Thoracic aorta (tissue), 2 donors: ENCODE data around the gene FAM78A. TPM values are rescaled to one million over a fixed set of nuclear protein-coding genes. Genes with fewer than 3 reads are reported as not detected.
"Not testable (repeated sequence)": the region's sequence is repeated elsewhere in the genome, so short reads cannot be mapped to it uniquely, and the experiment has no call there.

Experiments
- ATAC-seq: fragments of 150-250 bp; one replicate; pipeline ENCODE4 v1.8.0; 2017; ENCODE audit warnings: low read depth; ENCODE audit not compliant: insufficient number of reproducible peaks, low FRiP score
- DNase-seq: peaks from one replicate; pipeline ENCODE4 v3.0.0-alpha.2; 2020; ENCODE audit warnings: low spot score
- H3K27ac ChIP-seq, 2 donors: fragments of 200-600 bp; sonication (generic); 1 replicate in 1 of 2; 2 replicates in 1 of 2; pipeline ENCODE4 v1.5.1; 2016; ENCODE audit warnings: mild to moderate bottlenecking in 2 of 2, moderate library complexity in 2 of 2
- H3K27me3 ChIP-seq: fragments of 200-600 bp; sonication (generic); replicated peaks from 2 replicates; pipeline ENCODE4 v1.6.0; 2016; ENCODE audit warnings: mild to moderate bottlenecking; ENCODE audit not compliant: insufficient read depth
- H3K36me3 ChIP-seq: fragments of 200-600 bp; sonication (generic); one replicate; pipeline ENCODE4 v1.5.1; 2016
- H3K4me1 ChIP-seq, 2 donors: fragments of 200-600 bp; sonication (generic); 1 replicate in 1 of 2; 2 replicates in 1 of 2; pipeline versions ENCODE4 v1.5.1 to v1.6.0; 2016; ENCODE audit warnings: low read depth in 2 of 2, mild to moderate bottlenecking in 1 of 2; ENCODE audit not compliant: control insufficient read depth in 1 of 2
- H3K4me3 ChIP-seq: fragments of 200-600 bp; sonication (generic); 2 replicates; pipeline ENCODE4 v1.5.1; 2016; ENCODE audit warnings: mild to moderate bottlenecking
- H3K9me3 ChIP-seq: fragments of 200-600 bp; sonication (generic); 2 replicates; pipeline ENCODE4 v1.5.1; 2016
- CTCF ChIP-seq: fragments of 200-600 bp; sonication (generic); IDR thresholded peaks from one replicate; pipeline ENCODE4 v1.5.1; 2019; ENCODE audit warnings: antibody characterized with exemption
- total RNA-seq, 2 donors: library from RNA; depleted of rRNA; stranded (reverse); fragments of >200 nt; gene quantifications; one replicate each; pipeline versions ENCODE4 v1.1.0 to v1.2.3, GENCODE V29; 2016

Gene FAM78A
- total RNA-seq, 2 donors from 2014 or later: 5.0 to 5.7 TPM

- DNase-seq (no peak), ATAC-seq (no peak)
- TF ChIP-seq CTCF: no peak
- Histone ChIP-seq H3K4me1 (no peaks in the 10 kb centered on the region), H3K27me3 (no peaks in the 10 kb centered on the region), H3K4me3 (no peak overlapping the region), H3K9me3 (no peaks in the 10 kb centered on the region), H3K36me3 (no peaks in the 10 kb centered on the region), H3K27ac (no peak overlapping the region)
These were observed 9.8 kb downstream of the FAM78A start for GRCh38 chr9:131266266-131267229.

GRCh38 chr9:131264231-131264630, 12.1 kb downstream of the FAM78A start:
- Histone ChIP-seq H3K27me3 (no peaks in the 10 kb centered on the region), H3K27ac (no peak overlapping the region), H3K9me3 (no peaks in the 10 kb centered on the region), H3K36me3 (no peaks in the 10 kb centered on the region), H3K4me1 (no peaks in the 10 kb centered on the region), H3K4me3 (no peak overlapping the region)
- DNase-seq (no peak), ATAC-seq (no peak)
- no peak for TF ChIP-seq CTCF

- H3K4me1 ChIP-seq: no peaks in the 10 kb centered on the region
- no peak for TF ChIP-seq CTCF
- H3K36me3 ChIP-seq: no peaks in the 10 kb centered on the region
- ATAC-seq (no peak), DNase-seq (no peak)
- H3K9me3 ChIP-seq: no peaks in the 10 kb centered on the region
- H3K4me3 ChIP-seq: no peak overlapping the region
- H3K27ac ChIP-seq: no peak overlapping the region
- H3K27me3 ChIP-seq: no peaks in the 10 kb centered on the region
These were observed 12.6 kb downstream of the FAM78A start for GRCh38 chr9:131263701-131264100.

- not testable (repeated sequence) for DNase-seq, H3K36me3 ChIP-seq, H3K9me3 ChIP-seq, ATAC-seq, H3K27ac ChIP-seq, H3K4me3 ChIP-seq, H3K4me1 ChIP-seq, H3K27me3 ChIP-seq
These were observed 13.3 kb downstream of the FAM78A start for GRCh38 chr9:131263033-131263343.

- DNase-seq (no peak), ATAC-seq (no peak)
- TF ChIP-seq CTCF: no peak
- Histone ChIP-seq H3K36me3 (no peaks in the 10 kb centered on the region), H3K4me3 (no peak overlapping the region), H3K4me1 (no peaks in the 10 kb centered on the region), H3K9me3 (no peaks in the 10 kb centered on the region), H3K27ac (no peak overlapping the region), H3K27me3 (no peaks in the 10 kb centered on the region)
These were observed 13.8 kb downstream of the FAM78A start for GRCh38 chr9:131262327-131263032.
